Gastrocnemius medialis (tissue), 4 donors: ENCODE data around the gene OR52E2.

ENCODE experiments used
- POLR2A ChIP-seq, 2 donors: fragments of 450-650 bp; IDR thresholded peaks; one replicate each; pipeline ENCODE4 v1.6.1; 2017; ENCODE audit warnings: antibody characterized with exemption in 2 of 2, mild to moderate bottlenecking in 2 of 2, moderate library complexity in 2 of 2
- TF ChIP-seq, protein P1 (sequence below), 5 experiments: fragments of 450-650 bp in 3 of 5; fragments of 200-600 bp in 2 of 5; sonication (generic) in 2 of 5; IDR thresholded peaks in 4 of 5; conservative IDR thresholded peaks in 1 of 5; 1 replicate in 4 of 5; 2 replicates in 1 of 5; pipeline ENCODE4 v1.5.1; 2016 to 2019; ENCODE audit warnings: antibody characterized with exemption in 5 of 5, mild to moderate bottlenecking in 3 of 5, moderate library complexity in 3 of 5

DNA sequence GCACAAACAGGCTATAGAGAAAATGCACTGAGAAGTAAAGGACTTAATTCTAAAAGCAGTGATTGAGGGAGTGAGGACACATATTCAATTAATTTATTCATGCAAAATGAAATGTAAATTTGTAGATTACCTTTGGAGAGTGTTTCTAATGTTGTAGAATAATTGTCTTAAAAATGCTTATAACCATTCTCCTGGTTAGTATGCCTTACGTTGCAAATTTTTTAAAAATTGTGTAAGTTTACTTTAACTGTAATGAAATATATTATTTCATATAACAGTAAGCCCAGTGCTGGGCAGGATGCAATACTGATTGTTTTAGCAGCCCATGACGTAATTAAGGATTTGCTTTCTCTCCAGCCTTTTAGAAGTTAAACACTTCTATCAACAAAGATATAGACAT is 36.6 kb upstream of the OR52E2 start:
- TF ChIP-seq, protein P1, sequence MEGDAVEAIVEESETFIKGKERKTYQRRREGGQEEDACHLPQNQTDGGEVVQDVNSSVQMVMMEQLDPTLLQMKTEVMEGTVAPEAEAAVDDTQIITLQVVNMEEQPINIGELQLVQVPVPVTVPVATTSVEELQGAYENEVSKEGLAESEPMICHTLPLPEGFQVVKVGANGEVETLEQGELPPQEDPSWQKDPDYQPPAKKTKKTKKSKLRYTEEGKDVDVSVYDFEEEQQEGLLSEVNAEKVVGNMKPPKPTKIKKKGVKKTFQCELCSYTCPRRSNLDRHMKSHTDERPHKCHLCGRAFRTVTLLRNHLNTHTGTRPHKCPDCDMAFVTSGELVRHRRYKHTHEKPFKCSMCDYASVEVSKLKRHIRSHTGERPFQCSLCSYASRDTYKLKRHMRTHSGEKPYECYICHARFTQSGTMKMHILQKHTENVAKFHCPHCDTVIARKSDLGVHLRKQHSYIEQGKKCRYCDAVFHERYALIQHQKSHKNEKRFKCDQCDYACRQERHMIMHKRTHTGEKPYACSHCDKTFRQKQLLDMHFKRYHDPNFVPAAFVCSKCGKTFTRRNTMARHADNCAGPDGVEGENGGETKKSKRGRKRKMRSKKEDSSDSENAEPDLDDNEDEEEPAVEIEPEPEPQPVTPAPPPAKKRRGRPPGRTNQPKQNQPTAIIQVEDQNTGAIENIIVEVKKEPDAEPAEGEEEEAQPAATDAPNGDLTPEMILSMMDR (IDR thresholded peaks at IDR 0.05 in 4 of 5, conservative IDR thresholded peaks at IDR 0.05 in 1 of 5) = no peak
- no peak for TF ChIP-seq POLR2A (IDR thresholded peaks at IDR 0.05)
